Sciatic nerve (tissue), 2 donors: Measurements from ENCODE around the gene KRT15. TPM values are rescaled to one million over a fixed set of nuclear protein-coding genes. Genes with fewer than 3 reads are reported as not detected.
A peak's percentile ranks its signal among the peaks of the same experiment; 100 is the strongest.

Experiments used
- ATAC-seq: fragments of 200-7000 bp; cut with Tn5 transposase; one replicate; pipeline ENCODE4 v1.9.1; 2020; ENCODE audit warnings: mild to moderate bottlenecking, moderate library complexity
- DNase-seq: peaks from one replicate; pipeline ENCODE4 v3.0.0-alpha.2; 2020; ENCODE audit warnings: low spot score
- intact Hi-C: fragments of 100-400 bp; cut with DNase I; formaldehyde crosslinking; loops from one replicate; pipeline ENCODE4 v1.14.2; 2022
- total RNA-seq: library from RNA; stranded (reverse); fragmentation: NEBNext Ultra II Directional; extraction: Animal tissue kit (Norgen Biotek cat#: 25700); gene quantifications from one replicate; pipeline ENCODE4 v1.2.1, GENCODE V29; 2021
- donor health status: DM: no; HTN: no; CAD: no.
- donor health status: DM: no; HTN: no; CAD: no.

Gene KRT15
- total RNA-seq, 1 donor from 2014 or later = 0.36 TPM

DNA sequence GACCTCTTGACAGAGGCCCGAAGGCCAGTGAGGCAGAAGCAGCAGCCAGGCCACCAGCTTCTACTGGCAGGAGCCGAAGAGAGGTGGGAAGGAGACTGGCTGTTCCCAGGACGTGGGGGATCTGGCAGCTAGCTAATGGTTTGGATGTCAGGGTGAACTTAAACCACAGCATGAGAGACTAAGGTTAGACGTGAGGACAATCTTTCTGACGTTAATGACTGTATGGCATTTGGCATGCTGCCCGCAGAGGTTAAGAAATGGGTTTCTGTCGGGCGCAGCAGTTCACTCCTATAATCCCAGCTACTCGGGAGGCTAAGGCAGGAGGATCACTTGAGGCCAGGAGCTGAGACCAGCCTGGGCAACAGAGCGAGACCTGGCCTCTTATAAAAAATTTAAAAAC is 7.0 kb downstream of the KRT15 start:
- ATAC-seq = no peak
- intact Hi-C loops = no loop called here

GRCh38 chr17:41511116-41511515 is 7.6 kb downstream of the KRT15 start:
- no peak for ATAC-seq
- intact Hi-C loops = no loop called here
- DNase-seq = no peak

More for the DNA sequence above, 7.0 kb downstream of the KRT15 start:
- DNase-seq = no peak

DNA sequence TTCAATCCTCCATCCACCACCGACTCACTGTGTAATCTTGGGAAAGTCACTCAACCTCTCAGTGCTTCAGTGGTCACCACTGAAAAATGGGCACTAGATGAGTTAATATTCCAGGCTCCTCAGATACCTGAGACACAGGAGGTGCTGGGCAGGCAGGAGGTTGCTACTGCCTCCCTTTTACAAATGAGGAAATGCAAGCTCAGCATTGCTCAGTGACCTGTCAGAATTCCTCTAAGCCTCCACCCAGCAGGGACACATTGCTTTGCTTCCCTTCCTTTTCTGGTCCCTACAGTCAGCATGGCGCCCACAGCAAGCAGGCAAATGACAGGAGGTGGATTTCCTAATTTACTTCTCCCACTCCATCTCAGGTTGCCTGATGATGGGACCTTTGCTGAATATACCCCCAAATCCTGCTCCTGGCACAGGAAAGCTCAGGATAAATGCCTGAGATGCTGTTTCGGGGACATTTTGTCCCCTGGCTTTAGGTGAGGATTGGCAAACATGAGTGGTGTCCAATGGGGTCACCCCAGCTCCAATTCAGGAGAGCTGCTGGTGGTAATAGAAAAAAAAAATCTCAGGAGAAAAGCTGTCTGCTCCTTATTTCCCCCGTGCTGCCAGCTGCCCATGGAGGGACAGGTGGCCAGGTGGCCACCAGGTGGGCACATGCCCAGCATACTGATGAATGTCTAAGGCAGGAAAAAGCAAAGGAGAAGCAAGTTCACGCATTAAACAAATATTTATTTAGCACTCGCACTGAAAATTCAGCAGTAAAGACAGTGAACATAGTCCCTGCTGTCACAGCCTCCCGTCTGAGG is 8.2 kb downstream of the KRT15 start:
- intact Hi-C loops = no loop called here
- ATAC-seq = no peak
- no peak for DNase-seq

- no peak for ATAC-seq
- DNase-seq = no peak
- intact Hi-C loops = no loop called here
These were observed 11.3 kb downstream of the KRT15 start for GRCh38 chr17:41507315-41507880.

GRCh38 chr17:41505809-41506767 is 12.6 kb downstream of the KRT15 start:
- ATAC-seq (no peak), DNase-seq (no peak)
- intact Hi-C loops = no loop called here

DNA sequence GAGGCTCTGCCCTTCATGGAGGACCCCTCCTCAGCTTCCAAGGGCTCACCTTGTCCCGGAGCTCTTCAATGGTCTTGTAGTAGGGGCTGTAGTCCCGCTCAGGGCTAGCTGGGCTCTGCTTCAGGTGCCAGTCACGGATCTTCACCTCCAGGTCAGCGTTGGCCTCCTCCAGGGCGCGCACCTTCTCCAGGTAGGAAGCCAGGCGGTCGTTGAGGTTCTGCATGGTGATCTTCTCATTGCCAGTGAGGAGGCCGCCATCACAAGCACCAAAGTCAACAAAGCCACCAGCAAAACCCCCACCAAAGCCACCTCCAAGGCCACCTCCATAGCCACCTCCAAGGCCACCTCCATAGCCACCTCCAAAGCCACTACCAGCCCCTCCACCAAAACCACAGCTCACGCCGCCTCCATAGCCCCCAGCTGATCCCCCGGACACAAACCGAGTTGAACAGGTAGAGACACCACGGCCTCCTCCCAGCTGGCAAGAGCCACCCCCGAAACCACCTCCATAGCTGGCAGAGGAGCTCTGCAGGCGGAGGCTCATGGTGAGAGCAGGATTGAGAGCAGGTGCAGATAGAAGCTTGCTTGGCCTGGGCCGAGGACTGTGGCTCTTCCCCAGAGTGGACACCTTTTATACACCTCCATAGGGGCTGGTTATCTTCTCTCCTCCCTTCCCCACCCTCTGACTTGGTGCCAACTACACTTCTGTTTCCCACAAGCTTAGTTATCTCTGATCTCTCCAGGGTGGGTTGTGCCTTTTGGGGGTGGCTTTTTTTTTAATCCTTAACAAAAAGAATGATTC is 13.5 kb downstream of the KRT15 start, which contains the start of gene KRT13:
Gene KRT13 (minus strand): TSS at position 606 of the 802 bp plus-strand sequence. CDS start 62 bp downstream, at position 544.
- DNase-seq (no peak), ATAC-seq (no peak)
- intact Hi-C loops = no loop called here

- ATAC-seq = no peak
- intact Hi-C loops = no loop called here
- no peak for DNase-seq
These were observed 14.3 kb downstream of the KRT15 start for GRCh38 chr17:41504246-41504977.

DNA sequence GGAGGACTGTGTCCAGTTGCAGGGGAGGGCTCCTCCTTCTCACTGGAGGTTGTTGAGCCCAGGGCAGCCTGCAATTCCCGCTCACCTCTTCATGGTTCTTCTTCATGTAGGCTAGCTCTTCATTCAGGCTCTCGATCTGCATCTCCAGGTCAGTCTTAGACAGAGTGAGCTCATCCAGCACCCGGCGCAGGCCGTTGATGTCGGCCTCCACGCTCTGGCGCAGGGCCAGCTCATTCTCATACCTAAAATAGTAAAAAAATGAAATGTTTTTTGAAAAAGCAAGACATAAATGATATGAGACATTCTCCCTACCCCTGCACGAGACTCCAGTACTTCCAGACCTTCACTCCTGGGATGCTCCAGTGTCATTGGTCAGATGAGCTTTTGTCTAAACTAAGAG is 15.5 kb downstream of the KRT15 start:
- intact Hi-C loops = no loop called here
- no peak for ATAC-seq
- DNase-seq = no peak

DNA sequence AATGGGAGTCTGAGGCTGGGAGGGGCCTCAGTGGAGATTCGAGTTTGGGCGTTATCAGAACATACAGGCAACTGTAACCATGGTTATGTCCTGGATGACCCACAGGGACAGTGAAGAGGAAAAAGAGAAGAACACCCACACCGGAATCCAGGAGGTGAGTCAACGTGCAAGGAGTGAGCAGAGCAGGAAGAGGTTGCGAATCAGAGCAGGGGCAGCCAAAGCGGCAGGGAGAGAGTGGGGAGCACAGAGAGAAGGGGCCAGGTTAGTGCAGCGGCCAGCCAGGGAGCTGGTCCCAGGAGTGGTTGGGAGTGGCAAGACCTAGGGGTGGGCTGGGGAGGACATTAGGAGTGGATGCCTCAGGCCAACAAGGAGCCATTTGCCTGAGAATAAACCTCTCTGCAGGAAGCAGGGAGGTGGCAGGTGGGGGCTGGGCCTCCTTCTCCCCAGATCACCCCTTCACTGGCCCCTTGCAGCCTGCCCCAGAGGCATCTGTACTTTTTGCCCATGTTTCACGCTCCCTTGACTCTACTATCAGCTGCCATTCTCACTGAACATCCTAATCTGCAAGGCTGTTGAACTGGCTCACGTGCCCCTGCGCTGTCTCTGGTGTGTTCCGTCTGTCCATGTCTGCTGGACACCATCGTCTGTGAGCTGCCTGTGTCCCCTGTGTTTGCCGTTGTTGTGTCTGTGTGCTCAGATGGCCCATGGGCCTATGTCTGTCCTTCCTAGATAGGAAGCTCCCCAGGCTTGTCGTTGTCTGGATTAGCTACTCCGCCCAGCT is 18.4 kb downstream of the KRT15 start:
- DNase-seq (no peak), ATAC-seq (no peak)
- intact Hi-C loops = no loop called here

GRCh38 chr17:41499714-41500113 is 19.0 kb downstream of the KRT15 start:
- intact Hi-C loops = no loop called here
- ATAC-seq (no peak), DNase-seq (no peak)

DNA sequence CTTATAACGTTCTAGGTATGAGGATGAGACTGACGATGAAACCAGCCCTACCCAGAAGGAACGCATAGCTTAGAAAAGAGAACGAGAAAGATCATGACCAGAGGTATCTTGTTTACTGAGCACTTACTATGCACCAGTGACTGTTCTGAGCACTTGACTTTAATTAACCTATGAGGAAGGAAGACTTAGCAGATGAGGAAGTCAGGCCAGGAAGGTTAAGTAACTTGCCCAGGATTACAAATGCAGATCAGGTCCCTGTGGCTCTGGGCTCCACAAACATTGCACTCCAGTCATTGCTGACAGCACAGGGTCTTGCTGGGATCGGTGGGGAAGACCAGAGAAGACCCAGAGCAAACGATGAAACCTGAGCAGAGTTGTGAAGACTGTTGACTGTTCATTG is 20.4 kb downstream of the KRT15 start:
- no peak for DNase-seq
- ATAC-seq = no peak
- intact Hi-C loops = no loop called here

- DNase-seq = no peak
- ATAC-seq = peak; percentile 58
These were observed 21.7 kb downstream of the KRT15 start for GRCh38 chr17:41496803-41497484.

DNA sequence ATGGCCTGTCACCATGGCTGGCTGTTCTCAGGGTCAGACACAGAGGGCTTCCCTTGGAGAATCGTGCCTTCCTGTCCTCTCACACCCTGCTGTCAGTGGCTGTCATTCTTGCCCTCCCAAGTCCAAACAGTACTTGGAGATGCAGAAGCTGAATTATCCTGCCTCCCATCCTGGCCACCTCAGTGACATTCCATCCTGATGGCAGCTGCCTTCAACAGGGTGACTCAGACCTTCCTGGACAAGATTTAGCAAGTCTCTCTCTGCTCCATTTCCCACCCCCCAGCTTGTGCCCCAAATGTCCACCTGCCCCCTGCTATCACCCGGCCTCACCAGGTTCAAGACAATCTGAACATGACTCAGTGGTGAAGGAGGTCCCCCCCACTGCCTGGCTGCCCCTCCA is 24.2 kb downstream of the KRT15 start:
- intact Hi-C loops = no loop called here
- no peak for ATAC-seq
- no peak for DNase-seq

More at GRCh38 chr17:41496803-41497484, 21.7 kb downstream of the KRT15 start:
- intact Hi-C loops = no loop called here

DNA sequence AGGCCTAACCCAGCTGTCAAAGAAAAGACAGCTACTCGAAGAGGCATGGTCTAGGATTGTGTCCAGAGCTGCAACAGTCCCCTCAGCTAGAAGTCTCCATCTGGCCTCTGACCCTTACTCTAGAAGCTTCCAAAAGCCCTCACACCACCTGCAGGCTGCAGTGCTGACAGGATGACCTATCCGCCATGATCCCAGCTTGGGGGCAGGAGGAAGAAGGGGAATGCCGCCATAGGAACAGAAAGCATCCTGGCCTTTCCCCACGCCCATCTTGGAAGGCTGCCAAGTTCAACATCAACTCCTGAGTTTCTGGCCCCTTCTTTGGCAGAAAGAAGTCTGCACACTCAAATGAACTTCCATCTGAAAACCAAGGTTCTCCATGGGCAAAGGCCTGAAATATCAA is 25.9 kb downstream of the KRT15 start:
- intact Hi-C loops = no loop called here
- ATAC-seq (peak; percentile 62), DNase-seq (peak; percentile 81)

GRCh38 chr17:41492351-41492750 is 26.3 kb downstream of the KRT15 start:
- ATAC-seq = peak; percentile 94
- DNase-seq = no peak
- intact Hi-C loops = no loop called here

DNA sequence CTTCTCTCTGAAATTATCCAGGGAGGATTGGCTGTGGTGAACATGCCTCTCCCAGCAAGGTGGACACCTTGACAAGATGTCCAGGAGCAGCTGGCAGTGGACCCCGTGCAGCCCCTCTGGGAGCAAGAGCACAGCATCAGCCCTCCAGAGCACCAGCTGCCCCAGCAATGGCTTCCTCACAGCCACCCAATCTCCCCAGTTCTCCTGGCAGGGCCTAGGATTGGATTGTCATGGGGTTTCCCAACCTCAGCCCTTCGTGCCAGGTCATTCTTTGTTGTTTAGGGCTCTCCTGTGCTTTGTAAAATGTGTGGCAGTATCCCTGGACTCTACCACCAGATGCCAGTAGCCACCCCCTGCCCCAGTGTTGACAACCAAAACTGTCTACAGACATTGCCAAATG is 27.2 kb downstream of the KRT15 start:
- intact Hi-C loops = no loop called here
- DNase-seq (no peak), ATAC-seq (no peak)
